HG03159 (cell line): ENCODE measurements around the gene NCOA1.
A peak's percentile ranks its signal among the peaks of the same experiment; 100 is the strongest.
"Not testable (repeated sequence)": the region's sequence is repeated elsewhere in the genome, so short reads cannot be mapped to it uniquely, and the experiment has no call there.

ENCODE experiments used
- ATAC-seq: cut with Tn5 transposase; IDR thresholded peaks from one replicate; pipeline ENCODE4 v1.9.1; 2021; ENCODE audit warnings: mild to moderate bottlenecking, moderate library complexity; ENCODE audit not compliant: unreplicated experiment

Gene NCOA1

DNA sequence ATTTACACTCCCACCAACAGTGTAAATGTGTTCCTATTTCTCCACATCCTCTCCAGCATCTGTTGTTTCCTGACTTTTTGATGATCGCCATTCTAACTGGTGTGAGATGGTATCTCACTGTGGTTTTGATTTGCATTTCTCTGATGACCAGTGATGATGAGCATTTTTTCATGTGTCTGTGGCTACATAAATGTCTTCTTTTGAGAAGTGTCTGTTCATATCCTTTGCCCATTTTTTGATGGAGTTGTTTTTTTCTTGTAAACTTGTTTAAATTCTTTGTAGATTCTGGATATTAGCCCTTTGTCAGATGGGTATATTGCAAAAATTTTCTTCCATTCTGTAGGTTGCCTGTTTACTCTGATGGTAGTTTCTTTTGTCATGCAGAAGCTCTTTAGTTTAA is 41.0 kb downstream of the NCOA1 start:
- not testable (repeated sequence) for ATAC-seq

DNA sequence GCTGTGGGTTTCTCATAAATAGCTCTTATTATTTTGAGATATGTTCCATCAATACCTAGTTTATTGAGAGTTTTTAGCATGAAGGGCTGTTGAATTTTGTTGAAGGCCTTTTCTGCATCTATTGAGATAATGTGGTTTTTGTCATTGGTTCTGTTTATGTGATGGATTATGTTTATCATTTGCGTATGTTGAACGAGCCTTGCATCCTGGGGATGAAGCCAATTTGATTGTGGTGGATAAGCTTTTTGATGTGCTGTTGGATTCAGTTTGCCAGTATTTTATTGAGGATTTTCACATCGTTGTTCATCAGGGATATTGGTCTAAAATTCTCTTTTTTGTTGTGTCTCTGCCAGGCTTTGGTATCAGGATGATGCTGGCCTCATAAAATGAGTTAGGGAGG is 42.5 kb downstream of the NCOA1 start:
- ATAC-seq: not testable (repeated sequence)

DNA sequence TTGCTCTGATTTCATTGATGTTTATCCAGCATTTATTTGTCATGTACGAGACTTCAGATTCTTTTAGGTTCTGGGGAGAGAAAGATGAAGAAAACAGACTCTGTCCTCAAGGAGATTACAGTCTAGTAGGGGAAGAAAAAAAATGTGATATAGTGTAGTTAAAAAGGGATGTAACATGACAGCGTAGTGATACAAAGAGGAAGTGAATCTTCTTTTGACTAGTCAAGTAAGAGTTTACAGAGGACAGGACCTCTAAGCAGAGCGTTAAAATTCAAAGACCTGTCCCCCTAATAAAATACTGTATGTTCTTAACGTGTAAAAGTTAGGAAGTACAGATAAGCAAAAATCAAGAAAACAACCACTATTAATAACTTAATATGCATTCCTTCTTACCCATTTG is 47.7 kb downstream of the NCOA1 start:
- ATAC-seq: peak; percentile 52

DNA sequence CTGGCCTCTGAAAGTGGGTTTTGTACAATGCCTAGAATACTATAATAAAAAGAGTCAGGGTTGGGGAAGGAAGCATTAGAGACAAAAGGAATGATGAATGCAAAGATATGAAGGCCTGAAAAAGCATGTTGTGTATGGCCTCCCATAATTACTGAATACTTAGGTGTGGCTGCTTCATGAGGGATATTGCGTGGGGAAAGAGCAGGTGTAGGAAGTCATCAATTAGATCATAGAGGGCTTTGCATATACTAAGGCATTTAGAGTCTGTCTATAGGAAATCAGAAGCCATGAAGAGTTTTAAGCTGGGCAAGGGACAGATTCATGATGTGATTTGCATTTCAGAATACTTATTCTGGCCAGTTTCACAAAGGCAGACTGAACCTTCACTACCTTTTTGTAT is 48.2 kb downstream of the NCOA1 start:
- no peak for ATAC-seq

DNA sequence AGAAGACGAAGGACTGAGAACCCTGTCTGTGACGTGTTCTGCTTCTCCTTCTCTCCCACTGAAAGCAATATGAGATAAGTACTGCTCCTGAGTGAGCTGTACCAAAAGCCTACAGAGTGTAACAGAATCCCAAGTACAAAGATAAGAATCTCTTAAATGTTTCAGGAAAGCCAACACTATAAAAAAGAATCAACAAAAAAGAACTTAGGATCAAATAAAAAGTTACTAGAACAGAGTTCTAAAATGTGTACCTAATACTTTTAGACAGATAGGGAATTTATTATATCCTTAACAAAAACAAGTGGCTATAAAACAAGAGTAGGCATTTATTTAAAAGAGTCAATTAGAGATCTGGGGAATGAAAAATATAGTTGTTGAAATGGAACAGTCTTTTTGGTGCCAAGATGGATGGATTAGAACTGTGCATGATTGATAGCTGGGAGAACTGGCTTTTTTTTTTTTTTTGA is 49.0 kb downstream of the NCOA1 start:
- ATAC-seq: no peak

DNA sequence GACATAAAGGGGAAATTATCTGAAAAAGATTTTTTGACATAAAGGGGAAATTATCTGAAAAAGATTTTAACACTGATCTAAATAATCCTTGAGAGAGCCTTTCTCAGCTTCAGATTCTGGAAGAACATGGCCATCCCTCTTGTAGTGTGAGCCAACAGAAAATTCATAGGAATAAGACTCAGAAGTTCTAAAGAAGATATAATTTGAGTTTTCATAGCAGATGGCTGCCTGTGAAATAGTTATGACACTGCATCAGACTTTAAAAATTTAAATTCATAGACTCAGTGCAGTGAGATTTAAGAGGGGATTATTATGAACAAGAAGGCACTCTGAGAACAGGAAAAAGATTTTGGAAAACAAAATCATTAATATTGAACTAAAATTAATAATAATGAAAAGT is 50.6 kb downstream of the NCOA1 start:
- no peak for ATAC-seq

DNA sequence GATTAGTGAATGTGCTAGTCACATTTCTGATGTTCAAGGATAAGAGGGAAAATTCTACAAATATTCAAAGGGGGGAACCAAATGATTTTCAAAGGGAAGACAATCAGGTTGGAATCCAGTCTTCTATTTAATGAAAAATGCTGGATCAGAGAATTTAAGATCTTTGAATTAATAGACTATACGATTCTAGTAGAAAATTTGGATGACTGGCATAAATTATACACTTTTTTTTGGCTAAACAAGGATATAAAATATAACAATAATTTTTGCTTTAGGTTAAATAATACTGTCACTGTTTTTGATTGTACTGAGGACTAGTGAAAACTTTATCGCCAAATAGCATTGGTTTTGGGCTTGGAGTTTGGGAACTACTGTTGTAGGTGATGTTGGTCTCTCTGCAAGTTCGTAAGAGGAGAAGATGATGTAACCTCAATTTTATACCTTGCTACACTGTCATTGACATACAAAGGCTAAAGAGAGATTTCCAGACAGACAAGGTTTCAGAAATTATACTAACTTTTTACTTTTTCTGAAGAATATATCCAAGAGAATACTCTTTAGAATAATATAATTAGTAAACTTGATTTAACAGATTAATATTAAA is 51.3 kb downstream of the NCOA1 start:
- ATAC-seq: no peak

DNA sequence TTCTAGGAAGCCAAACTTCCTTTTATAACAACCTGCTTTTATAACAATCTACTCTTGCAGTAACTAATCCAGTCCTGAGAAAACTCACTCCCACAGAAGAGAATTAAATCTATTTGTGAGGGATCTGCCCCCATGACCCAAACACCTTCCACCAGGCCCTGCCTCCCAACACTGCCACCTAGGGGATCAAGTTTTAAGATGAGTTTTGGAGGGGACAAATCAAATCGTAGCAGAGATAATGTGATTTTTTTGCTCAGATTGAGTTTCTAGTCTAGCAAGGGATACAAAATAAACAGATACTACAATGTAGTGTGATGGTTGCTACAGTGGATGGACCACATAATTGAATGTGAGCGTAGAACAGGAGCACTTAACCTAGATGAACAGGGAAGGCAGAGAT is 52.2 kb downstream of the NCOA1 start:
- ATAC-seq: no peak

DNA sequence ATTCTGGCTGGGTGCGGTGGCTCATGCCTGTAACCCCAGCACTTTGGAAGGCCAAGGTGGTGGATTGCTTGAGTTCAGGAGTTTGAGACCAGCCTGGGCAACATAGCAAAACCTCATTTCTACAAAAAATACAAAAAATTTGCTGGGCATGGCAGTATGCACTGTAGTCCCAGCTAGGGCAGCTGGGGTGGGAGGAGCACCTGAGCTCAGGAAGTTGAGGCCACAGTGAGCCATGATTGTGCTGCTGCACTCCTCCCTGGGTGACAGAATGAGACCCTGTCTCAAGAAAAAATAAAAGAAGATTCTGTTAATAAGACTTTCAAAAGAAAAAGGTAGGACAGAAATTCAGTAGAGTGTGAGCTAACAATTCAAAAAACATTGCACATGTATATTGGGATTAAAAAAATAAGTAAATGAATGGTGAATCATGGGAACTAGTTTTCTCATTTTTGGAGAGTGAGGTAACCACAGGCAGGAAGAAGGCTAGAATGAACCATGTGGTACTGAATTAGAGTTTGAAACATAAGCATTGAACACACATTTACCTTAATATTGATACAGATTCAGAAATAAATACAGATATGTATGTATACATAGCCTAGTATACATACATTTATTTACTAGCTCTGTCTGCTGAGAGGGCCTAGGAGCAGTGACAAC is 53.5 kb downstream of the NCOA1 start:
- ATAC-seq: no peak

DNA sequence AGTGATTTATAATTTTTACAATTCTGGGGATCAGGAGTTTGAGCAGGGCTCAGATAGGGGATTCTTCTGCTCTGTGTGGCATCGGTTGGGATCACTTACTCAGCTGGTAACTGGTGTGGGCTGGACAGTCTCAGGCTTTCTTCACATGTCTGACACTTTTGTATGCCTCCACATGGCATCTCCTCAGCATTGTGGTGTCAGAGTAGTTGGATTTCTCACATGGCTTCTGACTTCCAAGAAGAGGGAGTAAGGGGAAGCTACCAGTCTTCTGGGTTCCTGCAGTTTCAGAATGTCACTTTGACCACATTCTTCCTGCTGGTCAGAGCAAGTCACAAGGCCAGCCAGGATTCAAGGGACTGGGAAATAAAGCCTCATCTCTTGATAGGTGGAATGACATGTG is 55.6 kb downstream of the NCOA1 start:
- ATAC-seq: no peak

DNA sequence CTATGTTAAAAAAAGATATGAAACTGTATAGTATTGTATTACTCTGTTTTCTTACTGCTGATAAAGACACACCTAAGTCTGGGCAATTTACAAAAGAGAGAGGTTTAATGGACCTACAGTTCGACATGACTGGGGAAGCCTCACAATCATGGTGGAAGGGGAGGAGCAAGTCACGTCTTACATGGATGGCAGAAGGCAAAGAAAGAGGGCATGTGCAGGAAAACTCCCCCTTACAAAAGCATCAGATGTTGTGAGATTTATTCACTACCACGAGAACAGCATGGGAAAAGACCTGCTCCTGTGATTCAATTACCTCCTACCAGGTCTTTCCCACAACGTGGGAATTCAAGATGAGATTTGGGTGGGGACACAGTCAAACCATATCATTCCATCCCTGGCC is 57.0 kb downstream of the NCOA1 start:
- ATAC-seq: no peak

DNA sequence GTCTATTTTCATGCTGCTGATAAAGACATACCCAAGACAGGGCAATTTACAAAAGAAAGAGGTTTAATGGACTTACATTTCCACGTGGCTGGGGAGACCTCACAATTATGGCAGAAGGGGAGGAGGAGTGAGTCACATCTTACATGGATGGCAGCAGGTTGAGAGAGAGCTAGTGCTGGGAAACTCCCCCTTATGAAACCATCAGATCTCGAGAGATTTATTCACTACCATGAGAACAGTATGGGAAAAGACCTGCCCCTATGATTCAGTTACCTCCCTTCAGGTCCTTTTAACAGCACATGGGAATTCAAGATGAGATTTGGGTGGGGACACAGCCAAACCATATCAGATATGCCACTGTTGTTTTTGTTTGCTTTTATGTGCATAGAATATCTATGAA is 59.2 kb downstream of the NCOA1 start:
- ATAC-seq: not testable (repeated sequence)

DNA sequence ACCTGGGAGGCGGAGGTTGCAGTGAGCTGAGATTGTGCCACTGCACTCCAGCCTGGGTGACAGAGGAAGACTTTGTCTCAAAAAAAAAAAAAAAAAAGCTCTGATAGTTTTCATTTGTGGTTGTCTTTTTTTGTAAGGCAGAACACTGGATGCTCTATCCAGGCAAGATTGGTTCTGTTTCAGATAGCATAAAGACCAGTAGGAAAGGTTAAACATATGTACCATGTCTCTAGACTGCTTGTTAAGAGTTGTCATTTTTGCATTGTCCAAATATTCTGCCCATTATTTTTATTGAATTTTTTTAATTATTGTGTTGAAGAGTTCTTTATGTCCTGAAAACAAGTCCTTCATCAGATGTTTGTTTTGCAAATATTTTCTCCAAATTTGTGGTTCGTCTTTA is 60.0 kb downstream of the NCOA1 start:
- ATAC-seq: no peak

DNA sequence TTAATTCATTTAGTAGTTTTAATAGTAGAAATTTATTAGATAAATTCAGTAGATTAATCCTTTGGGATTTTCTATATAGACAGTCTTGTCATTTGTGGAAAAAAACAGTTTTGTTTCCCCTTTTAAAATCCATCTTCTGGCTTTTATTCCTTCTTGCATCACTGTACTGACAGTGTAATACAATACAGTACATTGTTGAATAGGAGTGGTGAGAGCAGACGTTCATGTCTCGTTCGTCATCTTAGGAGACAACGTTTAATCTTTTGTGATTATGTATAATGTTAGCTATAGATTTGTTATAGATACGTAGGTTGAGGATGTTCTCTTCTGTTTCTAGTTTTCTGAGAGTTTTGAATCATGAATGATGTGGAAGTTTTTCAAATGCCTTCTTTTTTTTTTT is 61.8 kb downstream of the NCOA1 start:
- no peak for ATAC-seq

DNA sequence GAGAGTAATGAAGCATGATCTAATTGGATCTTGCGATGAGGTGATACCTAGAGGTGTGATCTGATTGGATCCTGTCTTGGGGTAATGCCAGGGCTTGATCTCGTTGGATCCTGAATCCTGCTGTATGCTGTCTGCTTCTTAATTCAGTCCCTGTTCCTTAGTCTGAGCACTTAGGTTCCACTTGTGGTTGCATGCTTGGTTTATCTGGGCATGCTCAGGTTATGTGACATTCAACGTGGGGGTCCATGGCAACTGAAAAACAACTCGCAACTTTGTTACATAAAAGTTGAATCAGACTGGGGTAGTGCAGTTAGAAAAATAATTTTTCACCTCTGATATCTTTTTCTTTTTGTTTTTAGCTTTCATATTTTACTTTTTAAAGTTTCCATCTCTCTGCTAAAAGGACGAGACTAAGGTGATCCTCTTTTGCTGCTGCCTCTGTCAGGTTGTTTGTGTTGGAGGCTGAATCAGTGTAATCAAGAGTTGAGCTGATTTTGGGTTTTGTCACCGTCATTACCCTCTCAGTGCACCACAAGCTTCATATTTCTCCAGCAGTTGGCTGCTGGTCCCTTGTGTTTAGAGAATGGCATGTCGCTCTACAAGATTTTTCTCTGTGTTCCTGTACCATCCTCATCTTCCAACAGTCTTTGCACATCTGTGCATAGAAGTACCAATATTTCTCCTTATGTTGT is 67.9 kb downstream of the NCOA1 start:
- no peak for ATAC-seq

DNA sequence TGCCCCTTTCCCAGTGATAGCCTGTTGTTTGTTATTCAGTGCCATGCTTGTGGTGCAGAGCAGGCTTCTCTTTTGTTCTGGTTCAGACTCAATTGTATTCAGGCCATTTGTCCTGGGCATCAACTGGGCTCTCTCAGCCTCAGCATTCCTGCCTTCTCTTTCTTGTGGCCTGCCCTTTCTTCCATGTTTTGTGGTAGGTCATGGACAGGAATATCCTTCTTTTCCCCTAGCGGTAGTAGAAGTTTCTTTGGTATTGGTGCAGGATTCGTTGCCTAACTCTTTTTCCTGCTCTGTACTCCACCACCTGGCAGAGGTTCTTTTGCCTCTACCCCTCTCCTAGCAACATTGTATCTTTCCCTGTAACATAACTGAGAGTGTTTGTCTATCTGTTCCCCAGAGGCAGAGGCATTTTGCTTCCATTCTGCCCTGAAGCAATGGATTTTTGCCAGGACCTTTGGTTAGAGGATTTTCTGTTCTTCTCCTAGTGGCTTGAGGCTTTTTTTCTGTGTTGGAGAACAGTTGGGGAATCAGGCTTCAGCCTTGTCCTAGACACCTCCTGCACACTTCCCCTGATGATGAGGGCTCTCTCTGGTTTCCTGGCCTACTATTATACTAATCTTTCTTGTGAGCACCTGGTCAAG is 68.5 kb downstream of the NCOA1 start:
- ATAC-seq: no peak

DNA sequence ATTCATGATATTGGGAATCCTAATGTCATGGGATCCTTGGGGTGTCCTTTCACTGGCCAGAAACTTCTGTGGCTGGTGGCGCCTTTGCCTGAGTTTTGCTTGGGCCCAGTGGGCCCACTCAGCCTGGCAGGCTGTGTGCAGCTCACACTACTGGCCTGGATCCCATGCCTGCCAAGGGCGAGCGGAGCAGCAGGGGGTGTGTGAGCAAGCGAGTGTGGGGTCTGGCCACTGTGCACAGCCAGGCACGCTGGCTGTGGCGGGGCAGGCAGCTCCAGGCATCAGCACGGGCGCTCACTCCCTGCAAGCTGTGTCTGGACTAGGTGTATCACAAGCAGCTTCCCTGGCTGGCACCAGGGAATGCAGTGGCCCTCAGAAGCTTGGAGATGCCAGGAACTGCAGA is 74.5 kb downstream of the NCOA1 start:
- no peak for ATAC-seq

DNA sequence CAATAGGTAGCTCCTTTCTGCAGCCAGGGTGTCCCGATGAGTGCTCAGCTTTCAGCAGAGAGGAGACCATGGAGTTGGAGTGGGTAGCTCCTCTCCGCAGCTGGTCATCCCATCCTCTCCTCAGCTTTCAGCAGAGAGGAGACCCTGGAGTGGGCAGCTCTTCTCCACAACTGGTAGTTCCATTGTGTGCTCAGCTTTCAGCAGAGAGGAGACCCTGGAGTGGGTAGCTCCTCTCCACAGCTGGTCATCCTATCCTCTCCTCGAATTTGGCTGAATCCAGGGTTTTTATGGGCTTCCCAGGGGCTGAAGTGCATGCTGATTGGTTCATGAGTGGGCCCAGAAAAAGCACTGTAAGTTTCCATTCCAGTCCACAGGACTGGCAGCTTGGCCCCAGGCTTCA is 75.2 kb downstream of the NCOA1 start:
- no peak for ATAC-seq

DNA sequence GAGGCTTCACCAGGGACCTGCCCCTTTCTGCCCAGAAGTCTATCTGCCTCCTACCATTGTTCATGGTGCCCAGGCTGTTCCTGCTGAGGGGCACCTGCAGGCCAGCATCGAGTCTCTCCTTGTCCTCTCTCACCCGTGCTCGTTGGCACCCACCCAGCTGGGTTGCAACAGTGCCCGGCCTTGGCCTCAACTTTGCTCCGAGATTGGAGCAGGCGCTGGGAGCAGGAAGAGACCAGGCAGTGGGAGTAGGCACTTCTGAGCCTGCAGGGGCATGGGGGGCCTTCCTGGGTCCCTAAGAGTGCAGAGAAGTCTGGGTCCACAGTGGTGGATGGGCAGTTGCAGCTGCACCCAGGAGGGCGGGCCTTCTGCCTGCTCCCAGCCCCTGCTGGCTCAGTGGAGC is 75.6 kb downstream of the NCOA1 start:
- ATAC-seq: no peak

DNA sequence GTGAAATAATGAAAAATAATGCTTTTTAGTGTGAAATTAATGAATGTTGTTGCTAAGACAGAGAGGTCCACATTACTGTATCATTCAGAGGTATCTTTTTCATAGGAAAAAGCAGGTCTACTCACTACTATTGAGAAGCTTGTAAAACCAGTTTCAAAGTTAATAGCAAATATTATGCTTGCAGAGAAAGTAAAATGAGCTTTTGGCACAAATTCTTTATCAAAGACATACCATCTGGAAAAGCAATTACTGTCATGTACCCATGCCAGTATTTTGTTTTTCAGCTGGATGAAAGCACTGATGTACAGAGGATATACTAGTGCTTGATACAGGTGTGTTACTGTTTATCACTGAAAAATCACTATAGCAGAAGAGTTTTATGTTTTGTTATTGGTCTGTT is 77.5 kb downstream of the NCOA1 start:
- ATAC-seq: no peak

DNA sequence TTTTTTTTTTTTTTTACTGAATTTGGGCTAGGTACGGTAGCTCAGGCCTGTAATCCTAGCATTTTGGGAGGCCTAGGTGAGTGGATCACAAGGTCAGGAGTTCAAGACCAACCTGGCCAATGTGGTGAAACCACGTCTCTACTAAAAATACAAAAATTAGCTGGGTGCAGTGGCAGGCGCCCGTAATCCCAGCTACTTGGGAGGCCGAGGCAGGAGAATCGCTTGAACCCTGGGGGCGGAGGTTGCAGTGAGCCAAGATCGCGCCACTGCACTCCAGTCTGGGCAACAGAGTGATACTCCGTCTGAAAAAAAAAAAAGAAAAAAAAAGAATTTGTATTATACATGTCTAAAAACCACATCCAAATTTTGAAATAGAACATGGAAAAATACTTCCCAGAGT is 78.5 kb downstream of the NCOA1 start:
- ATAC-seq: not testable (repeated sequence)

DNA sequence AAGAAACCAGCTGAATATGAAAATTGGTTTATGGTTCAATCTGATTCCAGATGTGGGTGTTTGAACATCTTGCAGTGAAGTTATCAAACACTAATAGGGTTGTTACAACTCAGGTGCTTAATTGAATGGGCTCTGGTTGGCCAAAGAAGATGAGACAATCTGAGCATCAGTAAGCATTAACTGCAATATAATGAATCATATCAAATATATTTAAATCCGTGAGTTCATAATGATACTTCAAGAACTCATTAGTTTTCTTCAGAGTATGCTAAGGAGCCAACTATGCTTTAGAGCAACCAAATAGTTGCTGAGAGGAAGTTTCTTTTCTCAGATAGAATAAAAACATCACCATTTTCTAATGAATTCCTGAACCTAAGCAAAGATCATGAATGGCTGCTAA is 79.2 kb downstream of the NCOA1 start:
- no peak for ATAC-seq
